ENCODE measurements around the gene BTD.

Gene BTD

GRCh38 chr3:15635121-15635661, 33.6 kb downstream of the BTD start:
- no peak for DNase-seq (ENCODE audit: insufficient read length, low spot score)
- FAIRE-seq = no peak

GRCh38 chr3:15636028-15636709, 34.6 kb downstream of the BTD start:
- DNase-seq (ENCODE audit: insufficient read length, low spot score) (peak; percentile 70), FAIRE-seq (no peak)

- no peak for FAIRE-seq
- DNase-seq (ENCODE audit: insufficient read length, low spot score) = no peak
Measured at GRCh38 chr3:15637131-15637951, 35.8 kb downstream of the BTD start.

GRCh38 chr3:15638193-15638890, 36.8 kb downstream of the BTD start:
- FAIRE-seq (no peak), DNase-seq (ENCODE audit: insufficient read length, low spot score) (no peak)

GRCh38 chr3:15638891-15639262, 37.3 kb downstream of the BTD start:
- FAIRE-seq (no peak), DNase-seq (ENCODE audit: insufficient read length, low spot score) (no peak)

GRCh38 chr3:15645246-15645645, 43.7 kb downstream of the BTD start:
- FAIRE-seq (no peak), DNase-seq (ENCODE audit: insufficient read length, low spot score) (no peak)

GRCh38 chr3:15645740-15646501, 44.4 kb downstream of the BTD start:
- DNase-seq (ENCODE audit: insufficient read length, low spot score) (peak; percentile 85), FAIRE-seq (peak; percentile 44)

- FAIRE-seq (no peak), DNase-seq (ENCODE audit: insufficient read length, low spot score) (peak; percentile 79)
Measured at GRCh38 chr3:15646851-15647511, 45.4 kb downstream of the BTD start.

- peak; percentile 45 for DNase-seq (ENCODE audit: insufficient read length, low spot score)
- no peak for FAIRE-seq
Measured at GRCh38 chr3:15647611-15648167, 46.1 kb downstream of the BTD start.

- FAIRE-seq (no peak), DNase-seq (ENCODE audit: insufficient read length, low spot score) (no peak)
Measured at GRCh38 chr3:15649341-15649740, 47.8 kb downstream of the BTD start.

GRCh38 chr3:15649858-15650257, 48.3 kb downstream of the BTD start:
- DNase-seq (ENCODE audit: insufficient read length, low spot score) (no peak), FAIRE-seq (no peak)

GRCh38 chr3:15651396-15651795, 49.9 kb downstream of the BTD start:
- FAIRE-seq (no peak), DNase-seq (ENCODE audit: insufficient read length, low spot score) (no peak)

- DNase-seq (ENCODE audit: insufficient read length, low spot score) (no peak), FAIRE-seq (no peak)
Measured at GRCh38 chr3:15653321-15653720, 51.8 kb downstream of the BTD start.

- DNase-seq (ENCODE audit: insufficient read length, low spot score) (no peak), FAIRE-seq (no peak)
Measured at GRCh38 chr3:15654127-15654526, 52.6 kb downstream of the BTD start.

GRCh38 chr3:15654891-15655290, 53.3 kb downstream of the BTD start:
- FAIRE-seq (no peak), DNase-seq (ENCODE audit: insufficient read length, low spot score) (no peak)

- DNase-seq (ENCODE audit: insufficient read length, low spot score) = no peak
- FAIRE-seq = no peak
Measured at GRCh38 chr3:15656342-15656741, 54.8 kb downstream of the BTD start.

- FAIRE-seq = no peak
- no peak for DNase-seq (ENCODE audit: insufficient read length, low spot score)
Measured at GRCh38 chr3:15657016-15657415, 55.5 kb downstream of the BTD start.

GRCh38 chr3:15659254-15659975, 57.9 kb downstream of the BTD start:
- DNase-seq (ENCODE audit: insufficient read length, low spot score) (no peak), FAIRE-seq (no peak)
